ENCODE results near the gene HHIP.

HHIP gene

GRCh38 chr4:144687466-144687865 is 41.5 kb downstream of the HHIP start:
- no peak overlapping the region for H2AFZ ChIP-seq (ENCODE audit: low read depth)
- H3K4me1 ChIP-seq (ENCODE audit: low read depth, poor library complexity, severe bottlenecking), result no peaks in the 10 kb centered on the region
- no peaks in the 10 kb centered on the region for H4K20me1 ChIP-seq (ENCODE audit: insufficient read depth)
- no peaks in the 10 kb centered on the region for H3K27me3 ChIP-seq (ENCODE audit: insufficient read depth, low read depth)
- no peaks in the 10 kb centered on the region for H3K79me2 ChIP-seq (ENCODE audit: insufficient read depth, low read depth)
- H3K4me2 ChIP-seq, result no peak overlapping the region
- no peaks in the 10 kb centered on the region for H3K36me3 ChIP-seq (ENCODE audit: insufficient read depth)
- no peak overlapping the region for H3K27ac ChIP-seq
- H3K9ac ChIP-seq, result no peak overlapping the region
- TF ChIP-seq, protein P1, sequence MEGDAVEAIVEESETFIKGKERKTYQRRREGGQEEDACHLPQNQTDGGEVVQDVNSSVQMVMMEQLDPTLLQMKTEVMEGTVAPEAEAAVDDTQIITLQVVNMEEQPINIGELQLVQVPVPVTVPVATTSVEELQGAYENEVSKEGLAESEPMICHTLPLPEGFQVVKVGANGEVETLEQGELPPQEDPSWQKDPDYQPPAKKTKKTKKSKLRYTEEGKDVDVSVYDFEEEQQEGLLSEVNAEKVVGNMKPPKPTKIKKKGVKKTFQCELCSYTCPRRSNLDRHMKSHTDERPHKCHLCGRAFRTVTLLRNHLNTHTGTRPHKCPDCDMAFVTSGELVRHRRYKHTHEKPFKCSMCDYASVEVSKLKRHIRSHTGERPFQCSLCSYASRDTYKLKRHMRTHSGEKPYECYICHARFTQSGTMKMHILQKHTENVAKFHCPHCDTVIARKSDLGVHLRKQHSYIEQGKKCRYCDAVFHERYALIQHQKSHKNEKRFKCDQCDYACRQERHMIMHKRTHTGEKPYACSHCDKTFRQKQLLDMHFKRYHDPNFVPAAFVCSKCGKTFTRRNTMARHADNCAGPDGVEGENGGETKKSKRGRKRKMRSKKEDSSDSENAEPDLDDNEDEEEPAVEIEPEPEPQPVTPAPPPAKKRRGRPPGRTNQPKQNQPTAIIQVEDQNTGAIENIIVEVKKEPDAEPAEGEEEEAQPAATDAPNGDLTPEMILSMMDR (conservative IDR thresholded peaks at IDR 0.05; ENCODE audit: low read depth, low read length), result no peak
- no peak overlapping the region for H3K4me3 ChIP-seq (IDR thresholded peaks at IDR 0.05; ENCODE audit: insufficient read depth, low read depth, low read length)

- H3K4me2 ChIP-seq, result no peak overlapping the region
- TF ChIP-seq, protein P1 (conservative IDR thresholded peaks at IDR 0.05; ENCODE audit: low read depth, low read length), result no peak
- no peaks in the 10 kb centered on the region for H3K36me3 ChIP-seq (ENCODE audit: insufficient read depth)
- H2AFZ ChIP-seq (ENCODE audit: low read depth), result no peak overlapping the region
- no peak overlapping the region for H3K4me3 ChIP-seq (IDR thresholded peaks at IDR 0.05; ENCODE audit: insufficient read depth, low read depth, low read length)
- H3K4me1 ChIP-seq (ENCODE audit: low read depth, poor library complexity, severe bottlenecking), result no peaks in the 10 kb centered on the region
- no peaks in the 10 kb centered on the region for H4K20me1 ChIP-seq (ENCODE audit: insufficient read depth)
- no peak overlapping the region for H3K27ac ChIP-seq
- H3K9ac ChIP-seq, result no peak overlapping the region
- no peaks in the 10 kb centered on the region for H3K79me2 ChIP-seq (ENCODE audit: insufficient read depth, low read depth)
- H3K27me3 ChIP-seq (ENCODE audit: insufficient read depth, low read depth), result no peaks in the 10 kb centered on the region
Measured at GRCh38 chr4:144688035-144688569, 42.1 kb downstream of the HHIP start.

DNA sequence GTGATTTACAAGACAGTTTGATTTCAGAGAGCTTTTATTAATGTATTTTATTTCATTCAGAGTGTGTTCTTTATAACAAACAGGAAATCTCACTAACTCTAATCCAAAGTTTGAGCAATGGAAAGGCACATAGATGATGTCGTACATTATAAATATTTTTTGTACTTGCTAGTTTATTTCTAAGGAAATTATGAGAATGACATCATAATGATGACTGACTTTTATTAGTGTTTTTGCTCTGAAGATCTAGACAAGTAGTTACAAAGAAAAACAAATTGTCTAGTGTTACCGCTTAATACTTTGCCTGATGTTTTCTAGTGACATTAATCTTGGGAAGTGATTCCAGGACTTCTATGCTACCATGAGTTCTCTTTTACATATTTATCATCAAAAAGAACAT is 43.2 kb downstream of the HHIP start:
- H3K4me2 ChIP-seq, result no peak overlapping the region
- TF ChIP-seq, protein P1 (conservative IDR thresholded peaks at IDR 0.05; ENCODE audit: low read depth, low read length), result no peak
- no peaks in the 10 kb centered on the region for H4K20me1 ChIP-seq (ENCODE audit: insufficient read depth)
- H3K4me1 ChIP-seq (ENCODE audit: low read depth, poor library complexity, severe bottlenecking), result no peaks in the 10 kb centered on the region
- no peak overlapping the region for H3K4me3 ChIP-seq (IDR thresholded peaks at IDR 0.05; ENCODE audit: insufficient read depth, low read depth, low read length)
- H3K9ac ChIP-seq, result no peak overlapping the region
- no peaks in the 10 kb centered on the region for H3K36me3 ChIP-seq (ENCODE audit: insufficient read depth)
- H3K27ac ChIP-seq, result no peak overlapping the region
- no peaks in the 10 kb centered on the region for H3K27me3 ChIP-seq (ENCODE audit: insufficient read depth, low read depth)
- no peak overlapping the region for H2AFZ ChIP-seq (ENCODE audit: low read depth)
- H3K79me2 ChIP-seq (ENCODE audit: insufficient read depth, low read depth), result no peaks in the 10 kb centered on the region

DNA sequence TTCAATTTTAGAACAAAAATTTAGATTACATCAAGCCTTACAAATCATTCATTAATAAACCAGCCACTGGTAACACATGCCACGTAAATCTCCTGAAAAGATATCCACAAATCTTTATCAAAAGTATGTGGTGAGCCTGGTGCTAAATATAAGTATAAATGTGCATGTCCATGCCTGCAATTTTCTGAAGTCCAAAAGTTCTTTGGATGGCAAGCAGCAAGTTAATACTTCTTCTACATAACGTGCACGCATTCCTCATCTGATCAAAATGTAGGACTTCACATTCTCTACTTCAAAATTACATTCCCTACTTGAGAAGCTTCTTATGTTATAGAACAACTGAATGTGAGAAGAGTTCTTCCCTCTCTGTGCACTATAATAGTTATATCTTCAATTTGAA is 49.8 kb downstream of the HHIP start:
- no peaks in the 10 kb centered on the region for H4K20me1 ChIP-seq (ENCODE audit: insufficient read depth)
- no peaks in the 10 kb centered on the region for H3K36me3 ChIP-seq (ENCODE audit: insufficient read depth)
- no peaks in the 10 kb centered on the region for H3K4me1 ChIP-seq (ENCODE audit: low read depth, poor library complexity, severe bottlenecking)
- no peak overlapping the region for H3K9ac ChIP-seq
- H2AFZ ChIP-seq (ENCODE audit: low read depth), result no peak overlapping the region
- no peaks in the 10 kb centered on the region for H3K27me3 ChIP-seq (ENCODE audit: insufficient read depth, low read depth)
- no peaks in the 10 kb centered on the region for H3K79me2 ChIP-seq (ENCODE audit: insufficient read depth, low read depth)
- no peak overlapping the region for H3K4me3 ChIP-seq (IDR thresholded peaks at IDR 0.05; ENCODE audit: insufficient read depth, low read depth, low read length)
- H3K4me2 ChIP-seq, result no peak overlapping the region
- H3K27ac ChIP-seq, result no peak overlapping the region
- TF ChIP-seq, protein P1 (conservative IDR thresholded peaks at IDR 0.05; ENCODE audit: low read depth, low read length), result no peak
